Activated CD4-positive, alpha-beta T cell treated with anti-CD3 and anti-CD28 coated beads, Interleukin-2, Interleukin-6, amounts not matched to agents 100 ng/mL and 50 ng/mL, durations not matched to agents 16 hours and 8 hours (primary cell): Measurements from ENCODE around the gene E2F6.
A peak's percentile ranks its signal among the peaks of the same experiment; 100 is the strongest.

Experiments used
- DNase-seq: peaks from one replicate; pipeline ENCODE4 v3.0.0-alpha.2; 2020

Gene E2F6, protein sequence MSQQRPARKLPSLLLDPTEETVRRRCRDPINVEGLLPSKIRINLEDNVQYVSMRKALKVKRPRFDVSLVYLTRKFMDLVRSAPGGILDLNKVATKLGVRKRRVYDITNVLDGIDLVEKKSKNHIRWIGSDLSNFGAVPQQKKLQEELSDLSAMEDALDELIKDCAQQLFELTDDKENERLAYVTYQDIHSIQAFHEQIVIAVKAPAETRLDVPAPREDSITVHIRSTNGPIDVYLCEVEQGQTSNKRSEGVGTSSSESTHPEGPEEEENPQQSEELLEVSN

GRCh38 chr2:11465485-11466306, at the start of gene E2F6:
E2F6 (minus strand) TSS chr2:11466161; CDS start chr2:11465879, 282 bp downstream.
- DNase-seq = peak; percentile 90

GRCh38 chr2:11515490-11515981, 49.6 kb upstream of the E2F6 start:
- no peak for DNase-seq

DNA sequence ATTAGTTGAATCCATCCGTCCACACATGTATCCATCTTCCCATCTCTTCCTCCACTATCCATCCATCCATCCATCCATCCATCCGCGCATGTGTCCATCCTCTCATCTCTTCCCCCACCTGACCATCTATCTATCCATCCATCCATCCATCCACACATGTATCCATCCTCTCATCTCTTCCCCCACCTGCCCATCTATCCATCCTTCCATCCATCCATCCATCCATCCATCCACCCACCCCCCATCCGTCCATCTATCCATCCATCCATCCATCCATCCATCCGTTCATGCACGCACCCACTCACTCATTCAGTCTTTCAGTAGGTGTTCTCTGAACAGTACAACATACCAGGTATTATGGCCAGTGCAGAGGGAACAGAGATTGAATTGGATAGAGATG, 48.9 kb upstream of the E2F6 start:
- no peak for DNase-seq

DNA sequence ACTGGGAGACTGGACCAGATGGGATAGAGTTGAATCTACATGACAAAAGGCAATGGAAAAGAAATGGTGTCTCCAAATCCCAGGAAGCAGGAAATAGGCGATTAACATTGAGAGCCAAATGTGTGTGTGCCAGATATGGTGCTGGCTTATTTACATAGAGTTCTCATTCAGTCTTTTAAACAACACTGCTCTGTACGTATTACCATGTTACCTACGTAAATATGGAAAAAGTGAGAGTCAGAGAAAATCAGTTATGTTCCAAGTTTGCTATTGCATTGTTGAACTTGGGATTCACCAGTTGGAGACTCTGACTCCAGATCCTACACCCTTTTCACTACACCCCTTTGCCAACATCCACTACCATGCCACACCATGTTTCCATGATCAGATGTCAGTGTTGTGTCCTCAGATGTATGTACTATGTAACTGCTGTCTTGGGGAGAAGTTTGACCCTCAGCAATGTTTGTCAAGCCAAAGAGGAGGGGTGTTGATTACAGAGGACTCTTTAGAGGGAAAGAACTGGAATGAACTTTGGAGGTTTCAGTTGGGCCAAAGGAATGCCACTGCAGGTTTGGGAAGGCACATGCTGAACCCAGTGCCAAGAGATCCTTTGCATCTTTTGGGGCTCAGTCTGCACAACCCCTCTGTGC, 48.2 kb upstream of the E2F6 start:
- no peak for DNase-seq

GRCh38 chr2:11513319-11513718, 47.4 kb upstream of the E2F6 start:
- DNase-seq = no peak

DNA sequence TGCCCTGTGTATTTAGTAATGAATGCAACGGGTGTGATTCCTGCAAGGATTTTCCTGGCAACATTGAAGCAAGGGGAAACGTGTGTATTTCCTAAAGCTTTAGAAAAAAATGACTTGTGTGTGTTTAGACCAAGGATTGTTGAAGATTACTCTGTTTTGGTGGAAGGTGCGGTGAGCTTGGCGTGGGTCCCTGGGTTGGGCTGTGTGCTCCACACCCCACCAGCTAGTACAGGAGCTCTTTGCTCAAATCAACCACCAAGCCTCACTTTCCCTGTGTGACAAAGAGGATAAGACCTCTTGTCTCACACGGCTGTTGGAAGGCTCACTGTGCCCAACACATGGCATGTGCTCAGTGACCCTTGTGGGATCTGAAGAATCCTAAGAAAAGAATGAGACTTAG, 46.5 kb upstream of the E2F6 start:
- no peak for DNase-seq

DNA sequence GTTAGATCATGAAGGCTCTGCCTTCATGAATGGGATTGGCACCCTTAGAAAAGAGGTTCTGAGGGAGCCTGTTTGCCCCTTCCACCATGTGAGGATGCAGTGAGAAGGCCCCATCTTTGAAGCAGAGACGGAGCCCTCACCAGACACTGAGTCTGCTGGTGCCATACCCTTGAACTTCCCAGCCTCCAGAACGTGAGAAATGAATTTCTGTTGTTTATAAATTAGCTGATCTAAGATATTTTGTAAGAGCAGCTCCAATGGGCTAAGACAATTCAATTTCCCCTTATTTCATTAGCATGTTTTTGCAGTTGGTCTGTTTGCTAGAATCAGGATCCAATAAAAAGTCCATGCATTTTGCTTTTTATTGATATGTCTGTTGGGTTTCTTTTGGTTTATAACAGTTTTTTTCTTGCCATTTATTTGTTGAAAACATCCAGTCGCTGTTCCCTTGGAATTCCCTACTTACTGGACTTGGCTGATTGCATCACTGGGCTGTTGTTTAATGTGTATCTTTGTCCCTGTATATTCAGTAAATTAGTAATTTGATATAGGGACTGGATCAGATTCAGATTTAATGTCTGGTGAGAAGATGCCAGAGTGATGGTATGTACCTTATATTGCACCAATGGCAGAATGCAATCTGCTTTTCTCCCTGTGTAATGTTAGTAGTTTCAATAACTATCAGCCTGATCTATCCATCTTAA, 43.8 kb upstream of the E2F6 start:
- DNase-seq = no peak

DNA sequence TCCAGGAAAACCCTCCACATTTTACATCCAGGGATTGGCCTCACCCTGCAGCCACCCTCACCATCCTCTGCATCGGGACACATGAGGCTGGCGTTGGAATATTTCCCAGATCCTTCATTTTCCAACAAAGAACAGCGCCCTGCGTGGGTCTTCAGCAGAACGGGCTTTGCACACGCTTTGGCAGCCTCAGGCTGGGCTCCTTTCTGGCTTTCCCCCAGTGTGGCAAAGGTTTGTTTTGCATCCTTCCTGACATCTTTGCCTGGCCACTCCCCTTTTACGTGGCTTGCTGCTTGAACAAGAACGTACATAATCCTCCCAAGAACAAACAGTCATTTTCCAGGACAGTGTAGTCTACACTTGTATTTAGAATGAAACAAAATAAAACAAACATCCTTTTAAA, 42.3 kb upstream of the E2F6 start:
- DNase-seq = no peak

DNA sequence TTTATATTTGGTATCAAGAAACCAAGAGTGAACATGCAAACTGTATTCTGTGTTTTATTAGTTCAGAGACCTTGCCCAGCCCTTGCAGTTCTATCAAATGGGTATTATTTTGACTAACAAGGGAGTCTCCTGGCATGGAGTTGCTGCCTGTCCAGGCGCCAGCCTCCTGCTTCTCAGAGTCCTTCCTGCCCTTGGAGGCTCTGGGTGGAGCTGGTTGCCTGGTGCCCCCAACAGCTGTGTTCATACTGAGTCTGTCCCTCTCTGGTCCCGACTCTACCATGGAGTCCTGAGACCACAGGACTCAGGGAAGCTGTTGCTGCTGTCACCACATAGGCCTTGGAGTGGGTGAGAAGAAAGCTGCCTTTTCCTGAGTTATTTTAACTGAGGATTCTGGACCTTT, 41.6 kb upstream of the E2F6 start:
- DNase-seq = no peak

GRCh38 chr2:11506611-11506969, 40.6 kb upstream of the E2F6 start:
- no peak for DNase-seq

- peak; percentile 18 for DNase-seq
Measured at GRCh38 chr2:11505652-11506610, 40.0 kb upstream of the E2F6 start.

DNA sequence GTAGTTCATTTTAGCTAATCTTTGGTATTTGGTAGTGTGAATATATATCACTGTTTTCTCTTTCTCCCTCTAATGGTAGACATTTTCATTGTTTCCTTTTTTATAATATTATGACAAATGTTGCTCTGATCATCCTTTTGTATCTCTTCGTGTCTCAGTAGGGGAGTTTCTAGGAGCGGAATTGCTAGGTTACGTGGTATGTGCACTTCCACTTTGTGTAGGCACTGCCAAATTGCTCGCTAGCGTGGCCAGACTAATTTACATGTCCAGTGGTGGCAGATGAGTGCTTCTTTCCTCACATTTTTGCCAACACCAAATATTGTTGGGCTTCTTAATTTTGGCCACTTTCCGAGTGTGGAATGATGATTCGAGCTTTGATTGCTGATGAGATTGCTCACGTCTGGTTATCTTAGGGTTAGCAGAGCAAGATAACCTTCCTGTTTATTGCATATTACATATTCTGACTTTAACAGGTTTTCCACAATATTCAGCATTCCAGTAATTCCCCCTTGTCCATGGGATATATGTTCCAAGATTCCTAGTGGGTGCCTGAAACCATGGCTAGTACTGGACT, 37.5 kb upstream of the E2F6 start:
- DNase-seq = no peak

GRCh38 chr2:11502740-11503292, 36.9 kb upstream of the E2F6 start:
- no peak for DNase-seq

GRCh38 chr2:11500702-11501303, 34.8 kb upstream of the E2F6 start:
- peak; percentile 8 for DNase-seq

DNA sequence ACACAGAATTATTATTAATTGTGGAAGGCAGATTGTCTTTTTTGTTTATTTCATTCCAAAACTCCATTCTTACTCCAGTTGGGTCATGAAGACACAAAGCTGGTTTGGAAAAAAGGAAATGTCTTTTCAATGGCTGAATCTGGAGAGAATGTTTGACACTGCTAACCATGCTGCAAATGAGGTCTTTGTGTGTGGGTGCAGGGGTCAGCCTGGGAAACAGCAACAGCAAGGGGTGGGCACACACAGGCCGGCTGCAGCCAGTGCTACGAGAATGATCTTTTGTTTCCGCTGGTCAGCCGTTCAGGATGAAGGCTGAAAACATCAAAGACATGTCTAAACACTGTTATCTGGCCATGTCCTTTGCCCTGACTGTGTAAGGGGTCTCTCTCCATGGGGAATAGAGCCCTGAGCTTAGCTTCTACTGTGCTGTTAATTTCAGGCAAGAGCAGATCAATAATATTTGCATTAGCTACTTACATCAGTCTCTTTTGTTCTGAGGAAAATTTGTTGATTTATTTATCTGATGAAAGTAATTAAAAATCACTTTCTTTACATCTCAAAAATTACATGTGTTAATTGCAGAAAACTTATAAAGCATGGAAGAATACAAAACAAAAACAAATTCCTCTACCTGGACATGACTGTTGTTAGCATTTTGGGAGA, 33.3 kb upstream of the E2F6 start:
- DNase-seq = no peak

DNA sequence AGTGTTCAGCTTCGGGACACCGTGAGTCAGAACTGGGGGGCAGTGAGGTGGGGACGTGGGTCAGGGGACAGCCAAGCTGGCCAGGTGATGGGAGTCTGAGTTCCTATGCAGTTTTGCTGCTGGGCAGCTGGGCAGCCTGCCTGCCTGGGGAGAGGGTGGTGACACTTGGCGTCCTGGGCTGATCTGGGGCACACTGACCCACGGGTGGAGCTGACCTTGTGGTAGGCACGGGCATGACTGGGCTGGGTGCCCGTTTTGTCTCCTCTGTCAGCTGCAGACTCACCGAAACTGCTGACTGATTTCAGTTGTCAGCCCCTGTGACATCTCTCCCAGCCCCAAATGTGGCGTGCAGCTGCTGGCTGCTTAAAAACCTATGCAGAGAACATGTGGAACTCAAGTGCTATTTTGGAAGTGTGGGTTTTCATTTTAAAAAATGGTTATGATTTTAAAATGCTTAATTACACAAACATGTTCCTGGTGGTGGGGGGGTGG, 32.6 kb upstream of the E2F6 start:
- DNase-seq = peak; percentile 50

- no peak for DNase-seq
Measured at GRCh38 chr2:11495844-11496681, 30.1 kb upstream of the E2F6 start.

- DNase-seq = no peak
Measured at GRCh38 chr2:11494310-11494709, 28.3 kb upstream of the E2F6 start.

DNA sequence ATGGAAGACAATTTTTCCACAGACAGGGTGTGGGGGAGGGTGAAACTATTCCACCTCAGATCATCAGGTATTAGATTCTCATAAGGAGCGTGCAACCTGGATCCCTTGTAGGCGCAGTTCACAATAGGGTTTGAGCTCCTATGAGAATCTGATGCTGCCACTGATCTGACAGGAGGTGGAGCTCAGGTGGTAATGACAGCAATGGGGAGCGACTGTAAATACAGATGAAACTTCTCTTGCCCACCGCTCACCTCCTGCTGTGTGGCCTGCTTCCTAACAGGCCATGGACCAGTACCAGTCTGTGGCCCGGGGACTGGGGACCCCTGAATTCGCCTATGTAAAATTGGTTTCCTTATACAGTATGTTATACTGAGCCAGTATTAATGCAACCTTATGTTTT, 27.3 kb upstream of the E2F6 start:
- DNase-seq = no peak
